GM12878 (cell line): Measurements from ENCODE around the gene TMEM259. TPM values are rescaled to one million over a fixed set of nuclear protein-coding genes. Genes with fewer than 3 reads are reported as not detected.

ENCODE experiments used
- CREB1 ChIP-seq: IDR thresholded peaks from 2 replicates; pipeline ENCODE4 v1.6.1; 2012; ENCODE audit warnings: low read depth, mild to moderate bottlenecking, inconsistent platforms
- E2F4 ChIP-seq: IDR thresholded peaks from 2 replicates; pipeline ENCODE4 v1.6.1; 2012; ENCODE audit warnings: low read depth, low read length, improper control_type of control experiment
- LARP7 ChIP-seq: fragments of 450-650 bp; IDR thresholded peaks from 2 replicates; pipeline ENCODE4 v1.6.1; 2017; ENCODE audit warnings: mild to moderate bottlenecking
- MLLT1 ChIP-seq: fragments of 450-650 bp; IDR thresholded peaks from 2 replicates; pipeline ENCODE4 v1.6.1; 2016; ENCODE audit warnings: mild to moderate bottlenecking
- NR2C1 ChIP-seq: fragments of 450-650 bp; IDR thresholded peaks from 2 replicates; pipeline ENCODE4 v1.6.1; 2017; ENCODE audit warnings: antibody characterized with exemption, mild to moderate bottlenecking, moderate library complexity
- NRF1 ChIP-seq: conservative IDR thresholded peaks from 2 replicates; pipeline ENCODE4 v1.6.1; 2011; ENCODE audit warnings: mild to moderate bottlenecking, low read depth, low read length, improper control_type of control experiment
- RELA ChIP-seq: fragments of 450-650 bp; IDR thresholded peaks from 2 replicates; pipeline ENCODE4 v1.8.0; 2014; ENCODE audit warnings: borderline replicate concordance; ENCODE audit not compliant: partially characterized antibody
- SIN3A ChIP-seq: IDR thresholded peaks from 2 replicates; pipeline ENCODE4 v1.6.1; 2012; ENCODE audit warnings: low read depth, low read length, improper control_type of control experiment
- SMAD5 ChIP-seq: IDR thresholded peaks from 2 replicates; pipeline ENCODE4 v1.6.1; 2016; ENCODE audit warnings: antibody characterized with exemption, low read depth
- polyA plus RNA-seq, 11 experiments: library from polyadenylated mRNA; depleted of rRNA in 4 of 11; unstranded in 6 of 11; stranded (reverse) in 5 of 11; fragments of >200 nt; fragmentation: Nextera tagmentation in 4 of 11; fragmentation: Illumina TruSeq in 1 of 11; extraction: Ambion mirVana in 4 of 11; extraction: Trizol in 1 of 11; gene quantifications; 1 replicate in 1 of 11; 2 replicates in 10 of 11; pipeline versions ENCODE4 v1.2.1 to v1.2.3, GENCODE V29; 2011 to 2016; ENCODE audit warnings: inconsistent platforms in 2 of 11, missing spikeins in 2 of 11, low read depth in 1 of 11
- total RNA-seq, 4 experiments: library from RNA; depleted of rRNA in 3 of 4; stranded (reverse); fragments of >200 nt in 3 of 4; fragmentation: Illumina TruSeq in 1 of 4; extraction: Trizol in 1 of 4; gene quantifications; 2 replicates each; pipeline versions ENCODE4 v1.2.1 to v1.2.3, GENCODE V29; 2013 to 2021
- TF ChIP-seq, protein P1 (sequence below): IDR thresholded peaks from 2 replicates; pipeline ENCODE4 v1.6.1; 2011; ENCODE audit warnings: mild to moderate bottlenecking, low read depth, low read length, moderate library complexity; ENCODE audit not compliant: insufficient replicate concordance

Gene TMEM259
- total and polyA plus RNA-seq, 10 of the 15 experiments (the other 5 are each of a cell fraction or from before 2014, with no cell fraction given), result 0.43 to 184 (median 62.0) TPM

DNA sequence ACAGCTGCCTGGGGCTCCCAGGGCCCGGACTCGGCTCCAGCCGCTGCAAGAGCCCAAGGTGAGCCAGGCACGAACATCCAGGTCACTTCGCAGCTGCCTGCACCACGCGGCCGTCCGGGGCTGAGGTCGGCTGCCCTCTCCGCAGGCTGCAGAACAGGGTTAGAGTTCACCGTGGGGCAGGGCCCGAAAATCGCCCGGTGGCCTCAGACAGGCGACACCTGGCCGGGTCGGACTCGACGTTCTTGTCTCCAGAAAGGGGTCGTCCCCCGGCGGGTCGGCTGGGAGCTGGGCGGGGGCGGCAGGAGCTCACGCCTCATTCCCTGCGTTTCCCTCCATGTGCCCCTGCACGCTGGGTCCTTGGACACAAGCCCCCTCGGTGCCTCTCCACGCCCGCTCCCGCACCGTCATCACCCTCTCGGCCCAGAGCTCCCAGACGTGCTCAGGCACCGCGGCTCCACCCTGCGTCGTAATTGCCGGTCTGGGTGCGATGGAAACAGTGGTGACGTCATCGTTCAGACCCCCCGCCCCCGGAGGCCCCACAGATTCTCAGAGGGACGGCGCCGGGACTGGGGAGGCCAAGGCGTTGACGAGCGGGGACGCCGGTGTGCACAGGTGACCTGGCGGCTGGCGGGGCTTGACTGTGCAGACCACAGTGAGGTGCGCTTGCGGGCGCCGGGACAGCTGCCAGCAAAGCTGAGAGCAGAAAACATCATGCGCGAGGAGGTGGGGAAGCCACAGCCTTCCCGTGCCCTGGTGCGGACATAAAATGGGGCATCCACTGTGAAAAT is 24.7 kb downstream of the TMEM259 start (continued):
- TF ChIP-seq, protein P1, sequence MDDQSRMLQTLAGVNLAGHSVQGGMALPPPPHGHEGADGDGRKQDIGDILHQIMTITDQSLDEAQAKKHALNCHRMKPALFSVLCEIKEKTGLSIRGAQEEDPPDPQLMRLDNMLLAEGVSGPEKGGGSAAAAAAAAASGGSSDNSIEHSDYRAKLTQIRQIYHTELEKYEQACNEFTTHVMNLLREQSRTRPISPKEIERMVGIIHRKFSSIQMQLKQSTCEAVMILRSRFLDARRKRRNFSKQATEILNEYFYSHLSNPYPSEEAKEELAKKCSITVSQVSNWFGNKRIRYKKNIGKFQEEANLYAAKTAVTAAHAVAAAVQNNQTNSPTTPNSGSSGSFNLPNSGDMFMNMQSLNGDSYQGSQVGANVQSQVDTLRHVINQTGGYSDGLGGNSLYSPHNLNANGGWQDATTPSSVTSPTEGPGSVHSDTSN, result no peak
- TF ChIP-seq NRF1, result no peak
- TF ChIP-seq SIN3A, result no peak
- peak; percentile 75; the same call in 1 of the 2 replicates for TF ChIP-seq CREB1
- TF ChIP-seq MLLT1, result no peak
- no peak for TF ChIP-seq E2F4
- 0 out of 2 replicates have a peak, but pooled peaks have one; percentile 13 for TF ChIP-seq LARP7
- TF ChIP-seq NR2C1, result no peak
- TF ChIP-seq RELA, result no peak
- TF ChIP-seq SMAD5, result no peak
